Activated T-helper 9 cell treated with anti-CD3 and anti-CD28 coated beads, Interleukin-2, amount 50 U/mL, for 16 hours (primary cell): ENCODE measurements around the gene SLC25A47.
"Not testable (repeated sequence)": the region's sequence is repeated elsewhere in the genome, so short reads cannot be mapped to it uniquely, and the experiment has no call there.

Experiments used
- DNase-seq: peaks from one replicate; pipeline ENCODE4 v3.0.0-alpha.2; 2020; ENCODE audit warnings: low read depth

SLC25A47 gene

GRCh38 chr14:100325231-100325632, 2.1 kb downstream of the SLC25A47 start:
- no peak for DNase-seq

GRCh38 chr14:100325958-100326357, 2.8 kb downstream of the SLC25A47 start:
- no peak for DNase-seq

GRCh38 chr14:100327128-100327527, 4.0 kb downstream of the SLC25A47 start:
- DNase-seq: no peak

GRCh38 chr14:100328495-100329163, 5.5 kb downstream of the SLC25A47 start:
- no peak for DNase-seq

- no peak for DNase-seq
Observed at GRCh38 chr14:100329233-100330006, 6.3 kb downstream of the SLC25A47 start.

- DNase-seq: no peak
Observed at GRCh38 chr14:100330007-100330344, 6.8 kb downstream of the SLC25A47 start.

GRCh38 chr14:100330388-100330931, 7.3 kb downstream of the SLC25A47 start:
- DNase-seq: no peak

GRCh38 chr14:100332071-100332639, 9.0 kb downstream of the SLC25A47 start:
- no peak for DNase-seq

GRCh38 chr14:100332797-100333196, 9.7 kb downstream of the SLC25A47 start:
- DNase-seq: no peak

- DNase-seq: no peak
Observed at GRCh38 chr14:100333311-100333710, 10.2 kb downstream of the SLC25A47 start.

GRCh38 chr14:100333827-100334226, 10.7 kb downstream of the SLC25A47 start:
- DNase-seq: no peak

GRCh38 chr14:100334904-100335303, 11.8 kb downstream of the SLC25A47 start:
- DNase-seq: no peak

- no peak for DNase-seq
Observed at GRCh38 chr14:100336618-100337530, 13.7 kb downstream of the SLC25A47 start.

- no peak for DNase-seq
Observed at GRCh38 chr14:100339766-100340422, 16.8 kb downstream of the SLC25A47 start.

- DNase-seq: no peak
Observed at GRCh38 chr14:100340423-100340813, 17.3 kb downstream of the SLC25A47 start.

- DNase-seq: no peak
Observed at GRCh38 chr14:100341301-100342031, 18.3 kb downstream of the SLC25A47 start.

- no peak for DNase-seq
Observed at GRCh38 chr14:100342195-100342594, 19.1 kb downstream of the SLC25A47 start.

GRCh38 chr14:100342826-100343225, 19.7 kb downstream of the SLC25A47 start:
- not testable (repeated sequence) for DNase-seq

GRCh38 chr14:100344657-100345056, 21.5 kb downstream of the SLC25A47 start:
- DNase-seq: not testable (repeated sequence)

GRCh38 chr14:100345711-100346110, 22.6 kb downstream of the SLC25A47 start:
- DNase-seq: no peak
